Renal cortex interstitium (tissue), 11 donors: Measurements from ENCODE around the gene ANGPTL8. TPM values are rescaled to one million over a fixed set of nuclear protein-coding genes. Genes with fewer than 3 reads are reported as not detected.

Source experiments
- DNase-seq, 11 donors: peaks; one replicate each; pipeline ENCODE4 v3.0.0-alpha.2; 2013; ENCODE audit warnings: low read depth in 9 of 11, low spot score in 4 of 11; ENCODE audit errors: extremely low read depth in 1 of 11
- polyA plus RNA-seq, 3 donors: library from polyadenylated mRNA; unstranded; fragments of 120-200 nt; gene quantifications; one replicate each; pipeline ENCODE4 v1.2.1, GENCODE V29; 2013; ENCODE audit not compliant: insufficient read length in 3 of 3

Gene ANGPTL8
- polyA plus RNA-seq, 3 donors = 0.34 to 0.68 (median 0.41) TPM

GRCh38 chr19:11251650-11252314 is 12.4 kb downstream of the ANGPTL8 start:
- no peak for DNase-seq

- no peak for DNase-seq
Measured at GRCh38 chr19:11252665-11253355, 13.4 kb downstream of the ANGPTL8 start.

DNA sequence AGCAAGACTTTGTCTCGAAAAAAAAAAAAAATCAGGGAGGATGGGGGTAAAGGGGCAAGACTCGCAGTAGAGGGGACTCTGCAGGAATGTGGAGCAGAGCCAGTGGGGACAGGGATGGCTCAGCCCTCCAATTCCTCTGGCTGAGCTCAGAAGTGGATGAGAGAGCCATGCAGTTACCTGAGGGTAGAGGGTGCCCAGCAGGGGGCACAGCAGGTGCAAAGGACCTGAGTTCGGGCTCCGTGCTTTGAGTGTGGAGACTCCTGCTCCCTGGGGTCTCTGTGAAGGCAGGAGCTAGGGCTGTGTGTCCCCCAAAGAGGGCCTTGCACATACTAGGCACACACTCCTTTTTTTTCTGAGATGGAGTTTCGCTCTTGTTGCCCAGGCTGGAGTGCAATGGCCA is 15.2 kb downstream of the ANGPTL8 start:
- no peak for DNase-seq

DNA sequence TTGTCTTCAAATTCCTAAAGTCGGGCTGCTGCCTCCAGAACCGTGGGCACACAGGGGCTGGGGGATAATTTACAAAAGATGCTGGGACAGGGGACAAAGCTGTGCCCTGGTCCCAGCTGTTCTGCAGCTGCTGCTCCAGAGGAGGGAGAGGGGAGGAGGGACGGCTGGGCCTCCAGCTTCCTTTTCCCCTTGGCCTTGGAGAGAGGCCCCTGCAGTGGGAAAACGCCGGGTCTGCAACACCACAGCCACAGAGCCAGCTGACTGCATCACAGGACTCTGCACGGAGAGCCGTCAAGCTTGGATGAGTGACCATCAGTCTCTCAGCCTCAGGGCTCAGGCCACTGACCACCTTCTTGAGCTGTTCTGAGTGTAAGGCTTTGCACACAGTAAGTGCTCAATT is 16.8 kb downstream of the ANGPTL8 start:
- DNase-seq = peak in 7 of 11 donors; percentile 44 to 78 (median 72)

- DNase-seq = no peak
Measured at GRCh38 chr19:11257846-11258380, 18.5 kb downstream of the ANGPTL8 start.

GRCh38 chr19:11260996-11261395 is 21.6 kb downstream of the ANGPTL8 start:
- DNase-seq = no peak

- peak in 1 of 11 donors; percentile 37 for DNase-seq
Measured at GRCh38 chr19:11261431-11261970, 22.1 kb downstream of the ANGPTL8 start.

- DNase-seq = peak in 1 of 11 donors; percentile 23
Measured at GRCh38 chr19:11261971-11262839, 22.8 kb downstream of the ANGPTL8 start, which contains the start of gene DOCK6. Gene DOCK6 (minus strand): TSS chr19:11262524. CDS start chr19:11262440, 84 bp downstream.

GRCh38 chr19:11263726-11264125 is 24.3 kb downstream of the ANGPTL8 start:
- DNase-seq = no peak

- DNase-seq = peak in 5 of 11 donors; percentile 39 to 78 (median 67)
Measured at GRCh38 chr19:11264452-11265176, 25.2 kb downstream of the ANGPTL8 start.

DNA sequence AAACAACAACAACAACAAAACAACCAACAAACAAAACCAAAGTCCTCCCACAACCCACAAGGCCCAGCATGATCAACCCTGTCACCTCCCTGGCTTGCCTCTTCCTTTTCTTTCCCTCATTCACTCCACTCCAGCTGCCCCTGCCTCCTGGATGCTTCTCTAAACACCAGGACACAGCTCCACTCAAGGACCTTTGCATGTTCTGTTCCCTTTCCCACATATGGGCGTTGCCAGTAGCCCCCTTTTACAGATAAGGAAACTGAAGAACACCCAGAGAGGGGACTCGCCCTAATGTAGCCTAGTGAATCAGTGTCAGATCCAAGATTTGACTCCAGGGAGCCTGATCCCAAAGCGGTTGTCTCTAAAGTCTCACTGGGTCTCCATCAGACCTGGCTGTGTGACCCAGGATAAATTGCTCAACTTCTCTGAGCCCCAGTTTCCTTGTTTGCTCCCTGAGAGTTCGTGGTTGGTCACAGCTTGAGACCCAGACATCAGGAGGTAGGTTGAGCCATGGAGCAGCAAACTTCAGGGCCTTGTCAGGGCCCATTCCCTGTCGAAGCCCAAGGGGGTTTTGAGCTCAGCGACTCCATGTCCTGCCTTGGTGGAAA is 25.9 kb downstream of the ANGPTL8 start:
- no peak for DNase-seq

- no peak for DNase-seq
Measured at GRCh38 chr19:11265785-11266236, 26.4 kb downstream of the ANGPTL8 start.

GRCh38 chr19:11267316-11268085 is 28.1 kb downstream of the ANGPTL8 start:
- no peak for DNase-seq

DNA sequence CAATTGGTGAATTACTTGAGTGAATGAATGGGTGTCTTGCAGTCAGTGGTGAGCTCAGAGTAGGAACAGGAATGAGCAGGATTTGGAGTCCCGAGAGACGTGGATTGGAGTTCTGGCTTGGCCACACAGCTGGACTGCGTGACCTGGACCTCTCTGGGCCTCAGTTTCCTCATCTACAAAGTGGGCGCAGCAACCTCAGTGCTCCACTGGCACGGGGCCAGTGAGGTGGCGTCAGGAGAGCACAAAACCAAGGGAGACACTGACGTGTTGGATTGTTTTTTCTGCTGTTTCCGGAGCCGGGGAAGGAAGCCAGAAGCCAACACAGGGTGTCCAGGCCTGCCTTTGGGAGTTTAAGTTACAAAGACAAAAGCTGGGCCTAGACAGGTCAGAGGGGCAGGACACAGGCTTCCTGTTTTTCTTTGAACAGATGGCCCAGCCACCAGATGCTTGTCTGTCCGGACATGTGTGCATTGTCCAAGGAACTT is 29.4 kb downstream of the ANGPTL8 start:
- peak in 7 of 11 donors; percentile 42 to 75 (median 59) for DNase-seq

DNA sequence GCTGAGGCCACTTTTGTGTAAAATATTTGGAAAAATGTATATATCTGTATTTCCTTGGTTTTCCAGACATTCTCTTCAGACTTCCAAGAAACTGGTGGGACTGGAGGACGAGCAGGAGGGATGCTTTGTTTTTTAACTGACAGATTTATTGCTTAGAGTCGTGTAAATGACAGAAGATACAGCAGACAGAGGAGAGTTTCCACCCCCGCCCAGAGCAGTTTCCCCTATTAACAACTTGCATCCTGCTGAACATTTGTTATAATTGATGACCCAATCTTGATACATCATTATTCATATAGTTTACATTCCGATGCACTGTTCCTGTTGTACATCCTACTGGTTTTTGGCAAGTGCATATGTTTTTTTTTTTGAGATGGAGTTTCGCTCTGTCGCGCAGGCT is 30.0 kb downstream of the ANGPTL8 start:
- peak in 1 of 11 donors; percentile 52 for DNase-seq

DNA sequence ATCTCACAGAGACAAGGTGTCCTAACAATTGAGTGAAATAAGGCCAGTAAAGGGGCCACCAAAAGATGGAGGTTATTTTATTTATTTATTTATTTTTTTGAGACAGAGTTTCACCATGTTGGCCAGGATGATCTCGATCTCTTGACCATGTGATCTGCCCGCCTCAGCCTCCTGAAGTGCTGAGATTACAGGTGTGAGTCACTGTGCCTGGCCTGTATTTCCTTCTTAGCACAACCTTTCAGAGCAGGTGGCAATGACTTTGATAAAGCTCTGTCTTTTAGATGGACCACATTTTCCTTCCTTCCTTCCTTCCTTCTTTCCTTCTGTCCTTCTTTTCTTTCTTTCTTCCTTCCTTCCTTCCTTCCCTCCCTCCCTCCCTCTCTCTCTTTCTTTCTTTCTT is 33.9 kb downstream of the ANGPTL8 start:
- no peak for DNase-seq

DNA sequence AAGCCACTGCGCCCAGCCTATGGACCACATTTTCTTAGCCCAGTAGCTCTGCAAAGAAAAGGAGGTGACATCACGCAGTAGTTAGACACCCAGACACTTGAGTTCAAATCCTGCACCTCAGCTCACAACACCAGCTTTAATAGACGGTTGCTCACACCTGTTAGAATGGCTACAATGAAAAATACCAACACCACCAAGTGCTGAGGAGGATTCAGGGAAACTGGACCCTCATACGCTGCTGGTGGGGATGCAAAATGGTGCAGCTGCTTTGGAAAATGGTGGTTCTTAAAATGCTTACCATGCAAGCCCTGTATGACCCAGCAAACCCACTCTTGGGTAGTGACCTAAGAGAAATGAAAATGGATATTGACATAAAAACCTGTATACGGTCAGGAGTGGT is 34.6 kb downstream of the ANGPTL8 start:
- no peak for DNase-seq
